Natural killer cell (primary cell): Measurements from ENCODE around the gene PRADC1. TPM values are rescaled to one million over a fixed set of nuclear protein-coding genes. Genes with fewer than 3 reads are reported as not detected.
A peak's percentile ranks its signal among the peaks of the same experiment; 100 is the strongest.

Experiments
- ATAC-seq, 3 donors: fragments of 150-1000 bp in 2 of 3; fragments of 200-7000 bp in 1 of 3; cut with Tn5 transposase; 1 replicate in 1 of 3; 2 replicates in 2 of 3; pipeline ENCODE4 v1.10.0; 2021; ENCODE audit warnings: mild to moderate bottlenecking in 2 of 3, moderate library complexity in 2 of 3
- DNase-seq, 2 donors: peaks; one replicate each; pipeline versions ENCODE4 v3.0.0 to v3.0.0-alpha.2; 2013 to 2021; ENCODE audit warnings: mixed read lengths in 1 of 2
- H3K27ac ChIP-seq: one replicate; pipeline ENCODE4 v1.5.1; 2013; ENCODE audit warnings: mild to moderate bottlenecking, low read length
- H3K27me3 ChIP-seq: one replicate; pipeline ENCODE4 v1.6.1; 2013; ENCODE audit warnings: low read length; ENCODE audit not compliant: control insufficient read depth, insufficient read depth
- H3K36me3 ChIP-seq: one replicate; pipeline ENCODE4 v1.6.1; 2013; ENCODE audit warnings: low read length; ENCODE audit not compliant: control insufficient read depth, insufficient read depth
- H3K4me1 ChIP-seq: one replicate; pipeline ENCODE4 v1.6.1; 2013; ENCODE audit warnings: low read length; ENCODE audit not compliant: control insufficient read depth, insufficient read depth
- H3K4me3 ChIP-seq: one replicate; pipeline ENCODE4 v1.5.1; 2013; ENCODE audit warnings: low read length
- H3K9me3 ChIP-seq: one replicate; pipeline ENCODE4 v1.6.1; 2013; ENCODE audit warnings: low read length; ENCODE audit not compliant: control insufficient read depth, insufficient read depth
- H3K27ac Mint-ChIP-seq, 2 donors: one replicate each; pipeline ENCODE4 v1.8.0; 2022; ENCODE audit warnings: mild to moderate bottlenecking in 2 of 2, mixed read lengths in 2 of 2, moderate library complexity in 1 of 2
- H3K27me3 Mint-ChIP-seq, 2 donors: one replicate each; pipeline ENCODE4 v1.8.0; 2022; ENCODE audit warnings: low read depth in 2 of 2, mixed read lengths in 2 of 2
- H3K36me3 Mint-ChIP-seq: one replicate; pipeline ENCODE4 v1.8.0; 2022; ENCODE audit warnings: mixed read lengths
- H3K4me1 Mint-ChIP-seq, 2 donors: one replicate each; pipeline ENCODE4 v1.8.0; 2022; ENCODE audit warnings: mixed read lengths in 2 of 2
- H3K4me3 Mint-ChIP-seq: one replicate; pipeline ENCODE4 v1.8.0; 2022; ENCODE audit warnings: mild to moderate bottlenecking, moderate library complexity, mixed read lengths
- H3K9me3 Mint-ChIP-seq, 2 donors: one replicate each; pipeline ENCODE4 v1.8.0; 2022; ENCODE audit warnings: mixed read lengths in 2 of 2
- CTCF ChIP-seq: fragments of 200-600 bp; IDR thresholded peaks from one replicate; pipeline ENCODE4 v1.8.0; 2022; ENCODE audit warnings: antibody characterized with exemption
- whole genome bisulfite sequencing: methylation state at CpG from one replicate; pipeline ENCODE4 v1.1.7; 2013; ENCODE audit warnings: missing lambda C conversion rate; ENCODE audit not compliant: insufficient coverage; 5-methylcytosine and 5-hydroxymethylcytosine counted together
- intact Hi-C: fragments of 100-400 bp; cut with micrococcal nuclease; formaldehyde crosslinking; loops from one replicate; pipeline ENCODE4 v1.14.2; 2022
- total RNA-seq, 4 donors: library from RNA; stranded (reverse); fragments of 120-200 nt in 1 of 4; gene quantifications; one replicate each; pipeline versions ENCODE4 v1.2.3 to v1.2.4, GENCODE V29; 2013 to 2022

PRADC1 gene
- total RNA-seq, 3 donors from 2014 or later (not counting 1 experiment from before 2014, with no cell fraction given) = 8.3 to 9.7 (median 9.1) TPM

DNA sequence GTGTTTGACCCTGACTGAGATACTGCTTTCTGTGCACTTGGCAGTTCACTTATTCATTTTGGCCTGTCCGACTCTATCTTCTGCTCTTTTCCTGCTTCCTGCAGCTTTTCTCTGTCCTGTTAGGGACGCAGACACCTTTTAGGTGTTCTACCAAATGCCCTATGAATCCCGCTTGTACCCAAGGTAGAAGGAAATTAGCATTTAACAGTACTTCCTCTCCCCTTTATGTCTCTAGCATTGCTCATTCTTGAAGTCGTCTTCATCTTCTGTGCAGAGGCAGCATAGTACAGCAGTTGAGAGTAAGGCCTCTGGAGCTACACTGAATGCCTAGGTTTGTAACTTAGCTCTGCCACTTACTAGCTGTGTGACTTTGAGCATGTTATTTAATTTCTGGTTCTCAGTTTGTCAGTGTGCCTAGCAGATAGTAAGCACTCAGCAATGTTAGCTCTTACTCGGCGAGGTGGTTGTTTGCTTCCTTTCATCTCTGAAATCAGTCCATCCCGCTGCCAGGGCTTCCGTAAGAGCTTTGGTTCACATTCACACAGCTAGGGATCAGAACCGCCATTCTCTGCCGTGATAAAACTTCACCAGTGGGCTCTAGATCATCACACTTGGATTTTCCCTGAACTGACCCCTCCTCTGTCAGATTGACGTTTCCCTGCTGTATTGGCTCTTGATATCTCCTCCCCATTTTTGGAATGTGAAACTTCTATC, 2.4 kb upstream of the PRADC1 start:
- WGBS = 64% methylated on average over 11 of the region's 11 CpGs
- TF ChIP-seq CTCF = no peak
- Mint-ChIP-seq H3K9me3 (no peaks in the 10 kb centered on the region), H3K27me3 (no peaks in the 10 kb centered on the region), H3K36me3 (no peaks in the 10 kb centered on the region), H3K27ac (peak overlapping the region; percentile 94 to 96), H3K4me3 (peak overlapping the region; percentile 96), H3K4me1 (peaks cover 39 to 52% of the 10 kb centered on the region in 2 donors)
- ATAC-seq = no peak
- Histone ChIP-seq H3K4me1 (peaks cover 17% of the 10 kb centered on the region), H3K4me3 (peak overlapping the region; percentile 97), H3K9me3 (no peaks in the 10 kb centered on the region), H3K27me3 (no peaks in the 10 kb centered on the region), H3K27ac (peak overlapping the region; percentile 83), H3K36me3 (peaks cover 13% of the 10 kb centered on the region)
- intact Hi-C loops = loop anchor here (2.0 to 10.0 kb wide), 2 partner anchors 149 to 1219 kb away; partner anchors contain the start of genes ALMS1, INO80B and WBP1
- DNase-seq = peak in 1 of 2 donors; percentile 42

DNA sequence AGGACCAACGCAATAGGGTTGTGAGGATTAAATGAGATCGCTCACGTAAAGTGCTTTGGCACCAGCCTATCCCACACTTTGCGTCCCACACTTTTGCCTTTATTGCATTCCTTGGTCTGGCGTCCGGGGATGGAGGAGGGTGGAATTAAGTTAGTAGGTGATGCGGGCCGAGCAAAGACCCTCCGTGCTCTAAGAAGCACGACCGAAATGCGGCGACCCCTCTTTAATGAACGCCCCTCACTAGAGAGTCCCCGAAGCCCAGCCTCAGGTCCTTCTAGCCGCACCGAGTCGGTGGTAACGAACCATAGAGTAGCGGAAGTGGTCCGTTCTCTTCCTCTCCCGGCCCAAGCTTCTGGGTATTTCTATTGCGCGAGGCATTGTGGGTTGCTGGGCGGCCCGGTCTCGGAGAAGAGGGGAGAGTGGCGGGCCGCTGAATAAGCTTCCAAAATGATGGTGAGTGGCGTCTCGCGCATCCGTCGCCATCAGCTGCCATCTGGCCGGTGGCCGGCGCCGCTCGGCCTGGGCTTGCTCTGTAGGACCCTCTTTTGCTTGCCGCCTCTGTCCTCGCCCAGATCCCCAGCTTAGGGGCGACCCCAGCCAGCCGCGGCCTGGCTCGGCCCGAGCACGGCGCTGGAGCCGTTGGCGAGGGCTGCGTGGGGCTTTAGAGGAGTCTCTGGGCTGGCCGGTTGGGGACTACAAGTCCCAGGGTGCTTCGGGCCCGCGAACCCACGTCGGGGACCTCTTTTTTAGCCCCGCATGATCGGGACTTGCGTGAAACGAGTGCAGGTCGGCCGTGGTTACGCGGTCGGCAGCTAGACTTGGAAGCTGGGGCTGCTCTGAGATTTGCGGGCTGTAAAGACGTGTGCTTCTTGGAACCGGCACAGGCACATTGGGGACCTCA, 1.1 kb upstream of the PRADC1 start, which contains the start of gene CCT7:
Gene CCT7, plus strand, starts transcription at position 377 of the 901 bp plus-strand sequence. Its CDS starts 71 bp downstream, at position 448.
- Histone ChIP-seq H3K27me3 (no peaks in the 10 kb centered on the region), H3K9me3 (no peaks in the 10 kb centered on the region), H3K36me3 (peaks cover 3% of the 10 kb centered on the region), H3K4me1 (peaks cover 17% of the 10 kb centered on the region), H3K4me3 (peak within 1 kb of the TSS; percentile 97), H3K27ac (peak within 1 kb of the TSS; percentile 83)
- Mint-ChIP-seq H3K27me3 (no peaks in the 10 kb centered on the region), H3K27ac (peak within 1 kb of the TSS; percentile 94 to 96), H3K4me3 (peak within 1 kb of the TSS; percentile 96), H3K9me3 (no peaks in the 10 kb centered on the region), H3K36me3 (no peaks in the 10 kb centered on the region), H3K4me1 (peaks cover 39 to 47% of the 10 kb centered on the region in 2 donors)
- peak; percentile 80 to 94 for DNase-seq
- intact Hi-C loops = loop anchor here (1.0 to 10.0 kb wide), 5 partner anchors 20 to 1221 kb away; partner anchors contain the start of genes ALMS1, EGR4, INO80B and SFXN5
- no peak for TF ChIP-seq CTCF
- ATAC-seq = peak; percentile 67 to 85 (median 74)
- WGBS = under 1% methylated on average over 68 of the region's 69 CpGs

DNA sequence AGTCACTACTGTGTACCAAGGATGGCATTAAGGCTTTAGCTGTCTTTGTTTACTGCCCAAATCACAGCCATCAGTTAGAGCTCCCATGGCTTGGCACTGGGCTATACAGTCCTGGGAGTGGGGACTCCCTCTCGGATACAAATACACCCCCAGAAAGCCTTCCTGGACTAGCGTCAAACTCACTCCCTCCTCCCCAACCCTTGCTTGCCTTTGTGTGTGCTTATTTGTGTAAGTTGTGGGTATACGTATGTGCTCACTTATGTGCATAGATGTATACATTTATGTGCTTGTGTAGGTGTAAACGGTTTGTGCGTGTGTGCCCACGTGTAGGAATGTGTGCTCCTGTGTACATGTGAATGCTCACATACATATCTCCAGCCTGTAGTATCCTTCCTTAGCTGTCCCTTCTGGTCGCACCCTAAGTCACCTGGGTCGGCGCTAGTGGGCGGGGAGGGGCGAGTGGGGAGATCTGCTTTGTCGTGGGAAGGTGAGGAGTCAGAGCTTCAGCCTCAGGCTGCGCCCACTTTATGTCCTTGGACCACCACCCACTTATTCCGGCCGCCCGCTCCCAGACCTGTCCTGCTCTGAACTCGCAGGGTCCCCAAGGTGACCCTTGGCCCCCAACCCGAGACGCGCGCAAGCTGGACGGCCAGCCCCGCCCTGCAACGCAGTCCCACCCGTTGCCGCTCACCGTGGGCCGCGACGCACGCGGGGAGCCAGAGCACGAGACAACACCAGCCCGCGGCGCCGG, 461 bp downstream of the PRADC1 start:
- peak overlapping the region; percentile 96 for H3K4me3 Mint-ChIP-seq
- peak in 1 of 2 donors; percentile 46 for DNase-seq
- Histone ChIP-seq H3K27ac (no peak overlapping the region), H3K4me1 (peaks cover 17% of the 10 kb centered on the region), H3K36me3 (no peaks in the 10 kb centered on the region), H3K9me3 (no peaks in the 10 kb centered on the region), H3K4me3 (peak overlapping the region; percentile 97), H3K27me3 (no peaks in the 10 kb centered on the region)
- H3K4me1 Mint-ChIP-seq = peaks cover 31 to 47% of the 10 kb centered on the region in 2 donors
- no peak for TF ChIP-seq CTCF
- peak overlapping the region; percentile 94 to 96 for H3K27ac Mint-ChIP-seq
- H3K36me3 Mint-ChIP-seq = no peaks in the 10 kb centered on the region
- no peak for ATAC-seq
- H3K9me3 Mint-ChIP-seq = no peaks in the 10 kb centered on the region
- no peaks in the 10 kb centered on the region for H3K27me3 Mint-ChIP-seq
- WGBS = 4% methylated on average over 36 of the region's 37 CpGs
- intact Hi-C loops = loop anchor here (1.0 to 10.0 kb wide), 3 partner anchors 18 to 1222 kb away; partner anchors contain the start of genes EGR4, INO80B, SMYD5 and WBP1
